HG03354 (cell line): ENCODE measurements around the gene GRIP2.

Experiments used
- ATAC-seq: cut with Tn5 transposase; IDR thresholded peaks from one replicate; pipeline ENCODE4 v1.9.1; 2021; ENCODE audit warnings: mild to moderate bottlenecking; ENCODE audit not compliant: unreplicated experiment, poor library complexity, severe bottlenecking

Gene GRIP2

DNA sequence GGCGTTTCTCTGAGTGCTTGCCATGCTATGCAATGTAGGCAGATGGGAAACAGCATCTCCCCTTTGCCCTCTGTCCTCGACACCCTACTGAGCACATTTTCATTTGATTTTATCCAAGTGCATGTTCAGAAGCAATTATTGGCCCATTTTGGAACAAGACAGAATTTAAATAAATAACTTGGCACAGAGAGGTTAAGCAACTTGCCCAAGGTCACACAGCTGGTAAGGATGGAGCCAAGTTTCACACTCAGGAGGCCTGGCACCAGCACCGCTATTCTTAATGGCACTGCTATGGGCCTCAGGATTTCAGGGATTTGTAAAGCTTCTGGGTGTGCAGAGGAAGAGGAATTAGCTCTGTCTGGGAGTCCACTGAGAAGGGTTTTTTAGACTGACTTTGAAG, 2.5 kb upstream of the GRIP2 start:
- no peak for ATAC-seq

- no peak for ATAC-seq
Measured at GRCh38 chr3:14541646-14542045, 1.5 kb upstream of the GRIP2 start.

DNA sequence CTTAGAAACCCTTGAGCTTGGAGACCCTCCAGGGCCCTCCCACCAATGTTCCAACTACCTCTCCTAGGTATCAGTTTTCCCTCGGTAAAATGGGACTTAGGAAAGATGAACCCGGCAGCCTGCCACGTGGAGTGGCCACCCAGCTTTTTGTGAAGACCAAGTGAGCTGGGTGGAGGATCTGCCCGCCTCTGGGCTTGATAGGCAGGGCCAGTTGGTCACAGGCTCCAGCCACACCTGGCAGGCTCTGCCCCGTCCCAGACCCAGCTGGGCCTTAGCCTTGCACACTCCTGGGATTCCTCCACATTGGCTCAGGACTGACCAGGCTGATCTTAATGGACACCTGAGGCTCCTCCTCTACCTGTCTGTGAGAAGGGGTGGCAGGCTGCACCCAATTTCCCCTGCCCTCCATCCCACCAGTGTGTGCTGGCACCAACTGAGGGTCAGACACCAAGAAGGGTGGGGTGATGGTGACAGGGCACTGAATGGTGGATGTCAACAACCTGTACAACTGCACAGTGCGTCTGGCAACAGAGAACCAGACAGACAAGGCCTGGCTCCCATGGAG, 761 bp upstream of the GRIP2 start:
- no peak for ATAC-seq

DNA sequence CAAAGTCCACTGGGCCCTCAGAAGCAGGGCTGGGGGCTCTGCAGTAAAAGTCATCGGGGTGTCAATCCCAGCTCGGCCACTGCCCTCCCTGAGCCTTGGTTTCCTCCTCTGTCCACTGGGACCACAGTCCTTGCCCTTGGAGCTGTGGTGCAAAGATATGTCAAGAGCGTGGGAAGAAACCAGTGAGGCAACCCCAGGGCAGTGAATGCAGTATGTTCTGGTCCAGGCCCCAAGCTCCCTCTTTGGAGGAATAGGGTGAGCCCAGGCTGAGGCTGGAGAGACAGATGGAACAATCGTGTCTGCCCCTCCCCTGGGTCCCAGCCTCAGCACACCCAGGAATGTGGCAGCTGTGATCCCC, 779 bp downstream of the GRIP2 start:
- no peak for ATAC-seq

DNA sequence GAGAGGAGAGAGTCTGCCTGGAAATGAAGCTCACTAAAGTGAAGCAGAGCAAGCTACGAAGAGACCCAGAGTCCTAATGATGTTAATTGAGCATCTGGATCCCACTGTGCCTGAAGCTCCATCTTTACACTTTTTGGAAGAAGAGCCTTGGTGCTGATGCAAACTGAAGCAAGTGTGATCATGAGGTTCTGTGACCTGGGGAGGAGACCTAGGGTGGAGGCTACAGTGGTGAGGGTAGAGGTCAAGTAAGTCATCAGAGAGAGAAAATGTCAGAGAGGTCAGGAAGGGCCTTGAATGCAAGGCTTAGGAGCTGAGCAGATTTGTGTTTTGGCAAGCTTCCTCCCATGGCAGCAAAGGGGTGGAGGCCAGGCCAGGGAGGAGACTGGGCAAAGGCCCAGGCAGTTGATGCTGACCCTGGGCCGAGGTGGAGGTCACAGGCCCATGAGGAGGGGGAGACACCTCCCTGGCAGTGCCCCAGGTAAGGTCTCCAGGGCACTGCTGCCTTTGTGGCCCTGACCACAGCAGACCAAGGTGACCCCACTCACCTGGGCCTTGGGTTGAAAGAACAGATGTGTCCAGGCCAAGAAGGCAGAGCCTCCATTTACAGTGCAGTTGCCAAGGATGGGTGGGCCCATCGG, 1.6 kb downstream of the GRIP2 start:
- ATAC-seq, result no peak

- no peak for ATAC-seq
Measured at GRCh38 chr3:14537590-14538450, 2.3 kb downstream of the GRIP2 start.

DNA sequence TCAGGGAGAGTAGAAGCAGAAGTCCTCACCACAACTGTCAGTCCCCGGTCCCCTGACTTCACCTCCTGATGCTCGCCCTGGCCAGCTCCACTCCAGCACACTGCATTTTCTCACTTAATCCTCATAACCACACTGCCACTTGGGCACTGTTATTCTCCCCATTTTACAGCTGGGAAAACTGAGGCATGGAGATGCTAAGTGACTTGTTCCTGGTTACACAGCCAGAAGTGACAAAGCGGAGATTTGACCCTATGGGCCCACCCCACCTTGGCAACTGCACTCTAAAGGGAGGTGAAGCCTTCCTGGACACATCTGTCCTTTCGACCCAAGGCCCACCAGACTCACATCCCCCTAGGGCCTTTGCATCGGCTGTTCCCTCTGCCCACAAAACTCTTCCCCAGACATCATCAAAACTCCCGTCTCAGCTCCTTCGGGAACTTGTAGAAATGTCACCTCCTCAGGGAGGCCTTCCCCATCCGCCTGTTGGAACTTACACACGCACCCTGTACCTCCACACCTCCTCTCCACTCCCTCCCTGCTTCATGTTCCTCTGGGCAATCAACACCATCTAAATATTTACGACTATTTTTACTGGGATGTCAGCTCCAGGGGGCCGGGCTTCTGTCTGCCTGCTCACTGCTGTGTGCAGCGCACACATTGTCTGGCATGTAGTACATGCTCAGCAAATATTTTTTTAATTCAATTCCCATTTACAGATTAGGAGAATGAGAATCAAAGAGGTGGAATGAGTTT, 3.1 kb downstream of the GRIP2 start:
- ATAC-seq, result no peak

DNA sequence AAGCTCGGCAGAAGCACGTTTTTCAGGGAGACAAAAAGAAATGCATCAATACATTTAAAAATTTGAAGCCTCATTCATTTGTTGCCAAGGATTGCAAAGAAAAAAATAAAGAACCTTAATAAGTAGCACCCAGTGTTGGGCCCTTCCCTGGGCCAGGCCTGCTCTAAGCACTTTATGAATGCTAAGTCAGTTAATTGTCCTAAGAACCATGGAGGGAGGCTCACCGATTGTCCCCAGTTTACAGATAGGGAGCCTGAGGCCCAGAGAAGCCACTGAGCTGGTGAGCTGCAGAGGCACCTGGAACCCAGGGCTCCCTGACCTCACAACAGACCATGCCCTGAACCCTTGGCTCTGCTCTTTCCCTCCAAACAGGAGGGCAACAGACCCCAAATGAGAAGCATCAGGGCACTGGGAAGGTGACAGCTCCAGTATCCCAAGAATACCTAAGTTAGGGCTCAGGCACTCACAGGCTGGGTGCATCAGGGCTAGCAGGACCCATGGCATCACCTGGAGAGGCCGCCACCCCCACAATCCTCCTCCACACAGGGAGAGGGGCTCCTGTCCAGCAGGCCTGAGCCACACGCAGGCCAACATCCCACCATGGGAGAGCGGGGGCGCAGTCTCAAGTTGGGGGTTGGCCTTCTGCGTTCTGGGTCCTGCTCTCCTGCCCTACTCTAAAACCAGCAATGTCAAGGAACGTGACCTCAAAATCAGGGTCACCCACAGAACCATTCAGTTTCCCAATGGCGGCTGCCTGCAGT, 3.9 kb downstream of the GRIP2 start:
- no peak for ATAC-seq

DNA sequence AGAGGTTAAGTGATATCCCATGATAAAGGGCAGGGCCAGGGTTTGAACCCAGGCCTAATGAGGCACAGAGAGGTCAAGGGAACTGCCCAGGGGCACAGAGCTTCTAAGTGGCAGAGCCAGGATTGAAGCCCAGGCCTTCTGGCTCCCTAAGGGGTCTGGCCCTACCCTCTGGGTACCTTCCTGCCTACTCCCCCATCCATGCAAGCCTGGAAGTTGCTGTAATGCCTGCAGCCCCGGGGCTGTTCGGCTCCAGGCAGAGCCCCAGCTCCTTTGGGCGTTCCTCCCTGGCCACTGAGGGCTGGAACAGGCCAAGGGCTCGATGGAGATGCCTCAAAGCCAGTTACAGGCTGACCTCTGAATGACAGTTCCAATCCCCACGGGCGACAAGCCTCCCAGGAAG, 4.5 kb downstream of the GRIP2 start:
- no peak for ATAC-seq

GRCh38 chr3:14534516-14535191, 5.5 kb downstream of the GRIP2 start:
- ATAC-seq, result no peak

DNA sequence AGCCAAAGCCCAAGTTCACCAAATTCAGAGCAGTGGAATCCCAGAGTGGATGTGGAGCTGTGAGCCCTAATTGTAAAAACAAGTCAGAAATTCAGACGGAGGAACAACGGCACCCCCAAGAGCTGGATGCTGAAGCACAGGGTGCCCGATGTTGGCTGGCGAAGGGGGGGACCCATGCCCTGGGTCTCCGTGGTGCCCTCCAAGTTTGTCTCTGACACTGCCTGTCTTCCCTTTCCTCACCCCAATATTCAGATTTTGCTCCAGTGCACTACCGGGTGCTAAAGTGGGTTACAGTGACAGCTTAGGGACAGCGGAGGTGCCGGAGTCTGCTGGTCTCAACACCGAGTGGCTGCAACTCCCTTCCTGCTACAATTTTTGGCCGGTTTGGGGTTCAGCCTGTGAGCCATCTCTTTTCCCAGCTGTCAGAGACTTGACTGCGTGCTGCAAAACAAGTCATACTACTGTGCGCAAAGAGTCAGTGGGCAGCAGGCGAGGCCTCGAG, 6.6 kb downstream of the GRIP2 start:
- no peak for ATAC-seq

GRCh38 chr3:14532691-14533456, 7.3 kb downstream of the GRIP2 start:
- no peak for ATAC-seq

- ATAC-seq, result no peak
Measured at GRCh38 chr3:14531856-14532395, 8.2 kb downstream of the GRIP2 start.

DNA sequence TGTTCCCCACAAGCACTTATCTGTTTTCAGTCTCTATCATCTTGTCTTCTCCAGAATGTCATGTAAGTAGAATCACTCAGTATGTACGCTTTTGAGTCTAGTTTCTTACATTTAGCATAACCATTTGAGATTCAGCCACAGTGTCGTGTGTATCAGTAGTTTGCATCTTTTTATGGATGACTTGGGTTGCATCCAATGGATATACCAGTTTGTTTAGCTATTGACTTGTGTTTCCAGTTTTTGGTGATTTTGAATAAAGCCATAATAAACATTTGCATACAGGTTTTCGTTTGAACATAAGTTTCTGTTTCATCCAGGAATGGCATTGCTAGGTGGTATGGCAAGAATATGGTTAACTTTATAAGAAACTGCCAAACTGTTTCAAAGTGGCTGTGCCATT, 12.1 kb downstream of the GRIP2 start:
- ATAC-seq, result no peak

GRCh38 chr3:14525685-14526631, 14.2 kb downstream of the GRIP2 start:
- no peak for ATAC-seq

DNA sequence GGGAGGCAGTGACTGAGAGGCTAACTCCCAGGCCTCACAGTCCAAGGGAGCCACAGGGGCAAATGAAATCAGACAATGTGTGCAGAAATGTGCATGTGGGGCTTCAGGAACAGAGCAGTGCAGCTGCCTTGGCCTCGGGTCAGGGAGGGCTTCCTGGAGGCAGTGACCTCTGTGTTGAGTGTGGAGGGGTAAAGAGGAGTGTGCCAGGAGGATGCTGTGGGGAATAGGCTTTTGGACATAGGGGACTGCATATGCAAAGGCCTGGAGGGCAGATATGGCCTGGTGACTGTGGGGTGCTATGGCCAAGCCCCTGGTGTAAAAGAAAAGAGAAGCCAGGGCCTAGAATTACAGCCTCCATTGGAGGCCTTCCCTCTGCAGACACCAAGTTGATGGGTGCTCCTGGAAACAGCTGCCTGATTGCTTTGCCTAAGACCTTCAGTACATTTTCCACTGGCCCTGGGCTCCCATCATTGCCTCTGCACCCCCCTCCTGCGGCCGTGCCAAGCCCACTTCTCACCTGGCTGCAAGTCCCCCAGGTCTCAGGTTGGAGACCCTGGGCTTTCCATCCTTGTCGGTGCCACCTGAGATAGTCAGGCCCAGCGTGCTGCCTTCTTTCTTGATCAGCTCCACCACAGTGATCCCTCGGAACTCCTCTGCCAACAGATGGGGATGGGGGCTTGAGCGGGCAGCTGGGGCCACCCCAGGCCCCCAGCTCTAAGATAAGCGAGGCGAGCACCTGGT, 15.1 kb downstream of the GRIP2 start:
- no peak for ATAC-seq
